Astrocyte of the cerebellum (primary cell): ENCODE data around the gene LCAT.

Experiments
- DNase-seq: peaks from one replicate; pipeline ENCODE4 v3.0.0-alpha.2; 2011; ENCODE audit warnings: low read depth
- H3K4me3 ChIP-seq: 2 replicates; pipeline ENCODE4 v1.5.1; 2011; ENCODE audit warnings: mild to moderate bottlenecking, low read depth, low read length, moderate library complexity
- CTCF ChIP-seq: IDR thresholded peaks from 2 replicates; pipeline ENCODE4 v1.5.1; 2012; ENCODE audit warnings: low read length, low read depth, moderate library complexity, mild to moderate bottlenecking; ENCODE audit errors: missing control alignments
- in situ Hi-C: cut with HindIII; loops from 2 replicates; pipeline ENCODE4 v1.10.0; 2017; ENCODE audit warnings: low sequenced_read_pairs

The LCAT gene

GRCh38 chr16:67963662-67964321 is 19.9 kb upstream of the LCAT start:
- TF ChIP-seq CTCF: no peak
- in situ Hi-C loops: no loop called here
- no peak for DNase-seq

GRCh38 chr16:67963292-67963661 is 19.4 kb upstream of the LCAT start:
- in situ Hi-C loops: no loop called here
- no peak for DNase-seq
- no peak overlapping the region for H3K4me3 ChIP-seq
- no peak for TF ChIP-seq CTCF

More at GRCh38 chr16:67963662-67964321, 19.9 kb upstream of the LCAT start:
- H3K4me3 ChIP-seq: no peak overlapping the region

GRCh38 chr16:67962135-67962534 is 18.2 kb upstream of the LCAT start:
- H3K4me3 ChIP-seq: no peak overlapping the region
- TF ChIP-seq CTCF: no peak
- in situ Hi-C loops: no loop called here
- no peak for DNase-seq

- in situ Hi-C loops: no loop called here
- no peak for DNase-seq
- no peak for TF ChIP-seq CTCF
Observed at GRCh38 chr16:67961551-67961957, 17.6 kb upstream of the LCAT start.

GRCh38 chr16:67959536-67960329 is 15.8 kb upstream of the LCAT start:
- no peak for TF ChIP-seq CTCF
- in situ Hi-C loops: no loop called here
- H3K4me3 ChIP-seq: no peak overlapping the region
- no peak for DNase-seq

More at GRCh38 chr16:67961551-67961957, 17.6 kb upstream of the LCAT start:
- H3K4me3 ChIP-seq: no peak overlapping the region

- no peak overlapping the region for H3K4me3 ChIP-seq
- in situ Hi-C loops: no loop called here
- DNase-seq: no peak
- TF ChIP-seq CTCF: no peak
Observed at GRCh38 chr16:67957622-67958021, 13.7 kb upstream of the LCAT start.
